GM21381 (cell line): Measurements from ENCODE around the gene EME1.

Experiments
- ATAC-seq: cut with Tn5 transposase; IDR thresholded peaks from one replicate; pipeline ENCODE4 v1.9.1; 2021; ENCODE audit warnings: mild to moderate bottlenecking, moderate library complexity; ENCODE audit not compliant: unreplicated experiment

The EME1 gene

GRCh38 chr17:50347894-50348291 is 25.1 kb upstream of the EME1 start:
- no peak for ATAC-seq

GRCh38 chr17:50348522-50349242 is 24.3 kb upstream of the EME1 start:
- ATAC-seq, result no peak

GRCh38 chr17:50349243-50349600 is 23.8 kb upstream of the EME1 start:
- no peak for ATAC-seq

- ATAC-seq, result no peak
These were observed 22.3 kb upstream of the EME1 start for GRCh38 chr17:50350733-50351132.

GRCh38 chr17:50352072-50352692 is 20.8 kb upstream of the EME1 start:
- ATAC-seq, result no peak

- ATAC-seq, result no peak
These were observed 20.1 kb upstream of the EME1 start for GRCh38 chr17:50352693-50353599.

- ATAC-seq, result no peak
These were observed 19.3 kb upstream of the EME1 start for GRCh38 chr17:50353600-50354195.

- no peak for ATAC-seq
These were observed 18.8 kb upstream of the EME1 start for GRCh38 chr17:50354198-50354597.

- ATAC-seq, result no peak
These were observed 18.3 kb upstream of the EME1 start for GRCh38 chr17:50354776-50355175.

GRCh38 chr17:50355336-50355700 is 17.7 kb upstream of the EME1 start:
- no peak for ATAC-seq

- no peak for ATAC-seq
These were observed 17.2 kb upstream of the EME1 start for GRCh38 chr17:50355701-50356341.

- no peak for ATAC-seq
These were observed 16.6 kb upstream of the EME1 start for GRCh38 chr17:50356418-50356817.

- no peak for ATAC-seq
These were observed 16.0 kb upstream of the EME1 start for GRCh38 chr17:50356892-50357510.

- no peak for ATAC-seq
These were observed 14.9 kb upstream of the EME1 start for GRCh38 chr17:50358177-50358576.

GRCh38 chr17:50359005-50359699 is 13.9 kb upstream of the EME1 start:
- no peak for ATAC-seq

- ATAC-seq, result no peak
These were observed 13.0 kb upstream of the EME1 start for GRCh38 chr17:50359998-50360461.

- no peak for ATAC-seq
These were observed 12.4 kb upstream of the EME1 start for GRCh38 chr17:50360486-50361115.

GRCh38 chr17:50361561-50362480 is 11.2 kb upstream of the EME1 start:
- no peak for ATAC-seq
